Measurements from ENCODE around the gene NLRC5.

DNA sequence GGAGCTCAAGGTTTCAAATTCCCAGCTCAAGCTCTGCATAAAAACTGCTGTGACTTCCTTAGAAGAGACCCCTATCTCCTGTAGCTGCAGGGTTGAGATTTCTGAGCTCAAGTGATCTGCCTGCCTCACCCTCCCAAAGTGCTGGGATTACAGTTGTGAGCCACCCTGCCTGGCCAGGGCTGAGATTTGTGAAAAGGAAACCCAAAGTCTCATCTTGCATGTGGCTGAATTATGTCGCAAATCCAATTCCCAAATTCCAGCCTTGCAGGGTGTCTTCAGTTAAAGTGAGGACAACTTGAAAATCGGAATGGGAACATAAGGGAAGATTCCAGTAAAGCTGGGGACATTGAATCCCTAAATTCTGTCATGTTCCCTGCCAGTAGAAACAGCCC lies 41.8 kb upstream of the NLRC5 start:
- no peak for TF ChIP-seq NFRKB (IDR thresholded peaks at IDR 0.05)
- TF ChIP-seq L3MBTL2 (conservative IDR thresholded peaks at IDR 0.05): no peak
- TF ChIP-seq FOXM1 (IDR thresholded peaks at IDR 0.05; ENCODE audit: borderline replicate concordance): no peak
- no peak for TF ChIP-seq BHLHE40 (IDR thresholded peaks at IDR 0.05; ENCODE audit: borderline replicate concordance)
